GM19238 (cell line): ENCODE measurements around the gene ANKRD22.
"Not testable (repeated sequence)": the region's sequence is repeated elsewhere in the genome, so short reads cannot be mapped to it uniquely, and the experiment has no call there.

Source experiments
- DNase-seq: peaks from one replicate; pipeline ENCODE4 v3.0.0; 2011; ENCODE audit warnings: low spot score; ENCODE audit not compliant: insufficient read length

ANKRD22 gene

GRCh38 chr10:88851706-88852105 is at the start of gene ANKRD22:
ANKRD22 (minus strand) TSS chr10:88851844; CDS start chr10:88851607, 237 bp downstream.
- no peak for DNase-seq

- no peak for DNase-seq
These were observed 48.2 kb upstream of the ANKRD22 start for GRCh38 chr10:88899886-88900285.

GRCh38 chr10:88898727-88899126 is 47.1 kb upstream of the ANKRD22 start:
- DNase-seq = no peak

GRCh38 chr10:88896994-88897853 is 45.6 kb upstream of the ANKRD22 start:
- DNase-seq = no peak

GRCh38 chr10:88896372-88896993 is 44.8 kb upstream of the ANKRD22 start:
- DNase-seq = no peak

- no peak for DNase-seq
These were observed 43.6 kb upstream of the ANKRD22 start for GRCh38 chr10:88895250-88895649.

GRCh38 chr10:88893611-88894010 is 42.0 kb upstream of the ANKRD22 start:
- DNase-seq = no peak

- no peak for DNase-seq
These were observed 40.8 kb upstream of the ANKRD22 start for GRCh38 chr10:88892222-88892967.

GRCh38 chr10:88890681-88891381 is 39.2 kb upstream of the ANKRD22 start:
- no peak for DNase-seq

GRCh38 chr10:88889559-88890337 is 38.1 kb upstream of the ANKRD22 start:
- no peak for DNase-seq

- DNase-seq = no peak
These were observed 37.3 kb upstream of the ANKRD22 start for GRCh38 chr10:88888810-88889445.

GRCh38 chr10:88886557-88886956 is 34.9 kb upstream of the ANKRD22 start:
- DNase-seq = no peak

- DNase-seq = no peak
These were observed 31.8 kb upstream of the ANKRD22 start for GRCh38 chr10:88883448-88883809.

GRCh38 chr10:88882646-88883447 is 31.2 kb upstream of the ANKRD22 start:
- not testable (repeated sequence) for DNase-seq

- no peak for DNase-seq
These were observed 30.4 kb upstream of the ANKRD22 start for GRCh38 chr10:88881922-88882645.

GRCh38 chr10:88881320-88881719 is 29.7 kb upstream of the ANKRD22 start:
- no peak for DNase-seq

- DNase-seq = peak; percentile 40
These were observed 28.8 kb upstream of the ANKRD22 start for GRCh38 chr10:88880282-88881076.
